Measurements from ENCODE around the gene KCNG1.

- TF ChIP-seq RFX5 (IDR thresholded peaks at IDR 0.05; ENCODE audit: low read depth, low read length) (no peak), BHLHE40 (IDR thresholded peaks at IDR 0.05; ENCODE audit: low read depth, low read length) (no peak)
- TF ChIP-seq, protein P1, sequence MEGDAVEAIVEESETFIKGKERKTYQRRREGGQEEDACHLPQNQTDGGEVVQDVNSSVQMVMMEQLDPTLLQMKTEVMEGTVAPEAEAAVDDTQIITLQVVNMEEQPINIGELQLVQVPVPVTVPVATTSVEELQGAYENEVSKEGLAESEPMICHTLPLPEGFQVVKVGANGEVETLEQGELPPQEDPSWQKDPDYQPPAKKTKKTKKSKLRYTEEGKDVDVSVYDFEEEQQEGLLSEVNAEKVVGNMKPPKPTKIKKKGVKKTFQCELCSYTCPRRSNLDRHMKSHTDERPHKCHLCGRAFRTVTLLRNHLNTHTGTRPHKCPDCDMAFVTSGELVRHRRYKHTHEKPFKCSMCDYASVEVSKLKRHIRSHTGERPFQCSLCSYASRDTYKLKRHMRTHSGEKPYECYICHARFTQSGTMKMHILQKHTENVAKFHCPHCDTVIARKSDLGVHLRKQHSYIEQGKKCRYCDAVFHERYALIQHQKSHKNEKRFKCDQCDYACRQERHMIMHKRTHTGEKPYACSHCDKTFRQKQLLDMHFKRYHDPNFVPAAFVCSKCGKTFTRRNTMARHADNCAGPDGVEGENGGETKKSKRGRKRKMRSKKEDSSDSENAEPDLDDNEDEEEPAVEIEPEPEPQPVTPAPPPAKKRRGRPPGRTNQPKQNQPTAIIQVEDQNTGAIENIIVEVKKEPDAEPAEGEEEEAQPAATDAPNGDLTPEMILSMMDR (conservative IDR thresholded peaks at IDR 0.05; ENCODE audit: low read depth, low read length): peak; percentile 96
- TF ChIP-seq, protein P2, sequence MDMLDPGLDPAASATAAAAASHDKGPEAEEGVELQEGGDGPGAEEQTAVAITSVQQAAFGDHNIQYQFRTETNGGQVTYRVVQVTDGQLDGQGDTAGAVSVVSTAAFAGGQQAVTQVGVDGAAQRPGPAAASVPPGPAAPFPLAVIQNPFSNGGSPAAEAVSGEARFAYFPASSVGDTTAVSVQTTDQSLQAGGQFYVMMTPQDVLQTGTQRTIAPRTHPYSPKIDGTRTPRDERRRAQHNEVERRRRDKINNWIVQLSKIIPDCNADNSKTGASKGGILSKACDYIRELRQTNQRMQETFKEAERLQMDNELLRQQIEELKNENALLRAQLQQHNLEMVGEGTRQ (IDR thresholded peaks at IDR 0.05; ENCODE audit: low read depth, low read length): no peak
Measured at GRCh38 chr20:50987493-50988210, 35.3 kb downstream of the KCNG1 start.

Data from IMR-90 (cell line).